ENCODE results near the gene THRAP3.

THRAP3 gene

GRCh38 chr1:36297062-36297461, 72.8 kb downstream of the THRAP3 start:
- no peak for DNase-seq (ENCODE audit: low spot score)

GRCh38 chr1:36298640-36299039, 74.4 kb downstream of the THRAP3 start:
- DNase-seq (ENCODE audit: low spot score): no peak

GRCh38 chr1:36300526-36300925, 76.3 kb downstream of the THRAP3 start:
- peak; percentile 92 for DNase-seq (ENCODE audit: low spot score)

- no peak for DNase-seq (ENCODE audit: low spot score)
These were observed 77.0 kb downstream of the THRAP3 start for GRCh38 chr1:36301220-36301619.

GRCh38 chr1:36303244-36303643, 79.0 kb downstream of the THRAP3 start:
- no peak for DNase-seq (ENCODE audit: low spot score)

GRCh38 chr1:36303650-36304360, 79.6 kb downstream of the THRAP3 start:
- no peak for DNase-seq (ENCODE audit: low spot score)

- DNase-seq (ENCODE audit: low spot score): no peak
These were observed 80.3 kb downstream of the THRAP3 start for GRCh38 chr1:36304521-36304920.

GRCh38 chr1:36304970-36305914, 81.0 kb downstream of the THRAP3 start:
- DNase-seq (ENCODE audit: low spot score): peak; percentile 39

GRCh38 chr1:36305915-36306209, 81.6 kb downstream of the THRAP3 start:
- DNase-seq (ENCODE audit: low spot score): no peak

GRCh38 chr1:36306210-36306901, 82.1 kb downstream of the THRAP3 start, which contains the start of gene SH3D21:
SH3D21 (plus strand) TSS chr1:36306368; CDS start chr1:36306421, 53 bp downstream.
- DNase-seq (ENCODE audit: low spot score): peak; percentile 65

GRCh38 chr1:36306902-36307456, 82.7 kb downstream of the THRAP3 start:
- DNase-seq (ENCODE audit: low spot score): peak; percentile 96

- DNase-seq (ENCODE audit: low spot score): no peak
These were observed 83.5 kb downstream of the THRAP3 start for GRCh38 chr1:36307601-36308330.

GRCh38 chr1:36309397-36309796, 85.2 kb downstream of the THRAP3 start:
- no peak for DNase-seq (ENCODE audit: low spot score)

GRCh38 chr1:36320291-36320761, 96.1 kb downstream of the THRAP3 start:
- no peak for DNase-seq (ENCODE audit: low spot score)

GRCh38 chr1:36320767-36321118, 96.5 kb downstream of the THRAP3 start:
- no peak for DNase-seq (ENCODE audit: low spot score)

GRCh38 chr1:36321119-36321951, 97.1 kb downstream of the THRAP3 start:
- DNase-seq (ENCODE audit: low spot score): peak; percentile 85

GRCh38 chr1:36322041-36322785, 98.0 kb downstream of the THRAP3 start:
- no peak for DNase-seq (ENCODE audit: low spot score)

GRCh38 chr1:36322786-36323635, 98.8 kb downstream of the THRAP3 start:
- peak; percentile 36 for DNase-seq (ENCODE audit: low spot score)
